CD4-positive, alpha-beta memory T cell (primary cell): Measurements from ENCODE around the gene VWF. TPM values are rescaled to one million over a fixed set of nuclear protein-coding genes. Genes with fewer than 3 reads are reported as not detected.
A peak's percentile ranks its signal among the peaks of the same experiment; 100 is the strongest.

Experiments
- CTCF ChIA-PET: fragments of 350-600 bp; sonication (Branson Sonifier 250); formaldehyde crosslinking; loops from one replicate; lab custom pipeline; 2021; ENCODE audit warnings: inconsistent platforms; ENCODE audit not compliant: partially characterized antibody; lab: Charles Lee
- POLR2A ChIA-PET: fragments of 350-600 bp; sonication (Branson Sonifier 250); formaldehyde crosslinking; loops from one replicate; lab custom pipeline; 2021; ENCODE audit not compliant: partially characterized antibody; lab: Charles Lee
- DNase-seq, 5 donors: peaks; one replicate each; pipeline versions ENCODE4 v3.0.0 to v3.0.0-alpha.2; 2020 to 2022; ENCODE audit warnings: mixed read lengths in 1 of 5
- H3K27ac ChIP-seq: one replicate; pipeline ENCODE4 v1.7.0; 2013; ENCODE audit warnings: low read depth, low read length
- H3K27me3 ChIP-seq: 2 replicates; pipeline ENCODE4 v1.7.0; 2013; ENCODE audit warnings: mild to moderate bottlenecking, low read length, moderate library complexity; ENCODE audit not compliant: insufficient read depth
- H3K36me3 ChIP-seq: 2 replicates; pipeline ENCODE4 v1.7.0; 2013; ENCODE audit warnings: mild to moderate bottlenecking, low read length, moderate library complexity; ENCODE audit not compliant: insufficient read depth
- H3K4me1 ChIP-seq: 2 replicates; pipeline ENCODE4 v1.7.0; 2013; ENCODE audit warnings: mild to moderate bottlenecking, low read length, moderate library complexity; ENCODE audit not compliant: insufficient read depth
- H3K4me3 ChIP-seq, 2 donors: one replicate each; pipeline ENCODE4 v1.7.0; 2013; ENCODE audit warnings: low read length in 2 of 2, mild to moderate bottlenecking in 1 of 2
- H3K9me3 ChIP-seq, 2 donors: one replicate each; pipeline ENCODE4 v1.7.0; 2013; ENCODE audit warnings: low read length in 2 of 2, control low read depth in 1 of 2; ENCODE audit not compliant: control insufficient read depth in 1 of 2
- H3K27ac Mint-ChIP-seq, 7 donors: one replicate each; pipeline ENCODE4 v1.8.0; 2020 to 2021; ENCODE audit warnings: mixed read lengths in 7 of 7, mild to moderate bottlenecking in 6 of 7, inconsistent platforms in 3 of 7, moderate library complexity in 3 of 7
- H3K27me3 Mint-ChIP-seq, 2 donors: one replicate each; pipeline ENCODE4 v1.8.0; 2020 to 2021; ENCODE audit warnings: mixed read lengths in 2 of 2
- H3K36me3 Mint-ChIP-seq, 2 donors: one replicate each; pipeline ENCODE4 v1.8.0; 2020 to 2021; ENCODE audit warnings: mixed read lengths in 2 of 2, inconsistent platforms in 1 of 2, mild to moderate bottlenecking in 1 of 2
- H3K4me1 Mint-ChIP-seq, 4 donors: one replicate each; pipeline ENCODE4 v1.8.0; 2020 to 2021; ENCODE audit warnings: mixed read lengths in 4 of 4, mild to moderate bottlenecking in 1 of 4
- H3K4me3 Mint-ChIP-seq, 8 donors: one replicate each; pipeline ENCODE4 v1.8.0; 2020 to 2021; ENCODE audit warnings: mixed read lengths in 8 of 8, mild to moderate bottlenecking in 7 of 8, moderate library complexity in 6 of 8, inconsistent platforms in 3 of 8
- H3K9me3 Mint-ChIP-seq, 8 donors: one replicate each; pipeline ENCODE4 v1.8.0; 2020 to 2021; ENCODE audit warnings: mixed read lengths in 8 of 8, mild to moderate bottlenecking in 5 of 8, inconsistent platforms in 3 of 8, moderate library complexity in 1 of 8
- intact Hi-C: fragments of 100-400 bp; cut with micrococcal nuclease; formaldehyde crosslinking; loops from one replicate; pipeline ENCODE4 v1.15.1; 2023
- polyA plus RNA-seq, 2 donors: library from polyadenylated mRNA; unstranded; fragments of 300-500 nt; fragmentation: Illumina TruSeq; gene quantifications; one replicate each; pipeline ENCODE4 v1.2.3, GENCODE V29; 2021
- total RNA-seq, 2 experiments: library from RNA; stranded (reverse); gene quantifications; one replicate each; pipeline ENCODE4 v1.2.3, GENCODE V29; 2021

The VWF gene
- total and polyA plus RNA-seq, 4 experiments from 2014 or later: 0.03 to 0.17 (median 0.15) TPM; not detected in 1

DNA sequence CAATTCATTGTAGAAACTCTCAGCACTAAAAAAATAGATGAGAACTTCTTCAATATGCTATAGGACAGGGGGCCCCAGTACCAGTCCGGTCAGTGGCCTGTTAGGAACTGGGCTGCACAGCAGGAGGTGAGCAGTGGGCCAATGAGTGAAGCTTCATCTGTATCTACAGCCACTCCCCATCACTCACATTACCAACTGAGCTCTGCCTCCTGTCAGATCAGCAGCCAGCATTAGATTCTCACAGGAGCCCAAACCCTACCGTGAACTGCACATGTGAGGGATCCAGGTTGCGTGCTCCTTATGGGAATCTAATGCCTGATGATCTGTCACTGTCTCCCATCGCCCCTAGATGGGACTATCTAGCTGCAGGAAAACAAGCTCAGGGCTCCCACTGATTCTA lies 163.7 kb downstream of the VWF start:
- Histone ChIP-seq H3K4me1 (no peaks in the 10 kb centered on the region), H3K9me3 (no peaks in the 10 kb centered on the region), H3K4me3 (no peak overlapping the region), H3K27me3 (no peaks in the 10 kb centered on the region), H3K36me3 (no peaks in the 10 kb centered on the region), H3K27ac (no peak overlapping the region)
- Mint-ChIP-seq H3K36me3 (no peaks in the 10 kb centered on the region), H3K9me3 (peaks cover 0 to 4% (median under 1%) of the 10 kb centered on the region in 8 donors), H3K27ac (no peak overlapping the region), H3K4me3 (no peak overlapping the region), H3K27me3 (peaks cover 9 to 13% of the 10 kb centered on the region in 2 donors), H3K4me1 (peaks cover 0 to 4% (median 0%) of the 10 kb centered on the region in 4 donors)
- DNase-seq: no peak
- ChIA-PET POLR2A (no interaction called here), CTCF (no interaction called here)
- intact Hi-C loops: no loop called here

DNA sequence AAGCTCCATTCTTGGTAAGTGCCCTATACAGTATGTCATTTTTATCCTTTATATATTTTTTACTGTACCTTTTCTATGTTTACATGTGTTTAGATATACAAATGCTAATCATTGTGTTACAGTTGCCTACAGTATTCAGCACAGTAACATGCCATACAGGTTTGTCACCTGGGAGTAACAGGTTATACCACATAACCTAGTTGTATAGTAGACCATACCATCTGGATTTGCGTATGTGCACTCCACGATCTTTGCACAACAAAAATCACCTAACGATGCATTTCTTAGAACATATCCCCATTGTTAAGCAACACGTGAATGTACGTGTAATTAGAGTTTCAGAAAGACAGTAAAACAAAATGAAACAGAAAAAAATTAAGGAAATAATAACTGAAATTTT lies 167.5 kb downstream of the VWF start:
- Histone ChIP-seq H3K36me3 (no peaks in the 10 kb centered on the region), H3K4me3 (no peak overlapping the region), H3K4me1 (no peaks in the 10 kb centered on the region), H3K27me3 (no peaks in the 10 kb centered on the region), H3K27ac (no peak overlapping the region), H3K9me3 (no peaks in the 10 kb centered on the region)
- Mint-ChIP-seq H3K9me3 (peaks cover 0 to 4% (median 3%) of the 10 kb centered on the region in 8 donors), H3K27ac (no peak overlapping the region), H3K4me3 (no peak overlapping the region), H3K4me1 (no peaks in the 10 kb centered on the region), H3K36me3 (no peaks in the 10 kb centered on the region), H3K27me3 (peaks cover 27% of the 10 kb centered on the region in 2 donors)
- ChIA-PET POLR2A (no interaction called here), CTCF (interaction anchor here (1.3 kb wide), 2 partner anchors 9 to 31 kb away, joined by 3 to 5 read pairs; no protein-coding TSS in a partner anchor)
- intact Hi-C loops: no loop called here
- no peak for DNase-seq

DNA sequence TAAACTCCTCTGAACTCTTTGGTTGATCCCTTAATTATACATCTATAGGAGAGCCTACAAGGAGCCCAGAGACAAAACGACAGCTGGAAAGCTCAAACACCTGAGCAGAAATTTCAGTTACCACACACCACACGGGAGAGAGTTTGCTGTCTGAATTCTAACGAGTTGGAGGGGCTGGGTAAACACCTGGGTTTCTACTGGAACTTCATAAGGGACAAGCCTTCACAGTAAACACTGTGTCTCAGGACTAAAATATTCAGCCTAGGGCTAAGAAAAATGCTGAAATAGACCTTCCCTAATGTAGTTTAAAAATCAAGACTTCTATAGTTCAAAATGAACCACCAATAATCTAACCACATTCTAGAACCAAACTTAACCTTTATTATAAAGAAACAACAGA lies 169.8 kb downstream of the VWF start:
- no peak overlapping the region for H3K27ac ChIP-seq
- Mint-ChIP-seq H3K4me1 (no peaks in the 10 kb centered on the region), H3K27ac (no peak overlapping the region), H3K9me3 (peaks cover 0 to 4% (median 3%) of the 10 kb centered on the region in 8 donors), H3K4me3 (no peak overlapping the region), H3K36me3 (no peaks in the 10 kb centered on the region), H3K27me3 (peaks cover 40% of the 10 kb centered on the region in 2 donors)
- H3K4me1 ChIP-seq: no peaks in the 10 kb centered on the region
- H3K4me3 ChIP-seq: no peak overlapping the region
- POLR2A ChIA-PET: no interaction called here
- H3K36me3 ChIP-seq: no peaks in the 10 kb centered on the region
- no peaks in the 10 kb centered on the region for H3K27me3 ChIP-seq
- CTCF ChIA-PET: interaction anchor here (1.6 kb wide), 1 partner anchor 9 kb away, joined by 6 read pairs; no protein-coding TSS in a partner anchor
- DNase-seq: no peak
- H3K9me3 ChIP-seq: no peaks in the 10 kb centered on the region
- intact Hi-C loops: no loop called here

DNA sequence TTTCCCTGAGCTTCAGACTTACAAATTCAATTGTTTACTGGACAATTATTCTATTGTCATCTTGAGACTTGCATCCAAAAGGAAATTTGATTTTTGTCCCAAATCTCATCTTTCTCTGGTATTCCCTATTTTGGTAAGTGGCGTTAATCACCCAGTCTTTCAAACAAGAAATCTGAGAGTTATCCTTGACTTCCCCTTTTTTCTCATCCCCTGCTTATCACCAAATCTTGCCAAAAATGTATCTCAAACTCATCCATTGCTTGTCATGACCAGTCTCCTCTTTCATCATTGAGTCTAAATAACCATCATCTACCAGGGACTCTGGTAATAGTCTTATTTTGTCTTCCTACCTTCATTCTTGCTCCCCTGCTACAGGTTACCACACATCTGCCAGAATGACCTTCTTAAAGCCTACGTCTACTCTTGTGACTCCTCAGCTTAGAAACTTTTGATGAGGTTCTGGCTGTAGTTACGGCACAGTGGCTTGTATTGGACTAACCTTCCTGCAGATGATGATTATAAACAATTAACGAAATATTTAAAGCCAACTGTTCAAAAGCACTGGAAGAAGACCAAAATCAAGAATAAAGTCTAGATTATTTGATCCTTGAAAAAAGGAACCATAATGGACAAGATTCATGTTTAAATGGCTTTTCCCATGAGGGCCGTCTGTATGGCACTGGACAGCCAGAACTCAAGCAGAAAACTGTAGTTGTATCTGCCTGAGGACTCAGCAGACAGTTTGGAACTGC lies 170.5 kb downstream of the VWF start:
- Mint-ChIP-seq H3K27me3 (peaks cover 44 to 47% of the 10 kb centered on the region in 2 donors), H3K36me3 (no peaks in the 10 kb centered on the region), H3K4me3 (no peak overlapping the region), H3K9me3 (peaks cover 0 to 4% (median 3%) of the 10 kb centered on the region in 8 donors), H3K27ac (no peak overlapping the region), H3K4me1 (no peaks in the 10 kb centered on the region)
- Histone ChIP-seq H3K27ac (no peak overlapping the region), H3K36me3 (no peaks in the 10 kb centered on the region), H3K27me3 (no peaks in the 10 kb centered on the region), H3K4me1 (no peaks in the 10 kb centered on the region), H3K4me3 (no peak overlapping the region), H3K9me3 (no peaks in the 10 kb centered on the region)
- intact Hi-C loops: no loop called here
- POLR2A ChIA-PET: no interaction called here
- CTCF ChIA-PET: interaction anchor here (1.6 kb wide), 1 partner anchor 10 kb away, joined by 6 read pairs; no protein-coding TSS in a partner anchor
- no peak for DNase-seq

DNA sequence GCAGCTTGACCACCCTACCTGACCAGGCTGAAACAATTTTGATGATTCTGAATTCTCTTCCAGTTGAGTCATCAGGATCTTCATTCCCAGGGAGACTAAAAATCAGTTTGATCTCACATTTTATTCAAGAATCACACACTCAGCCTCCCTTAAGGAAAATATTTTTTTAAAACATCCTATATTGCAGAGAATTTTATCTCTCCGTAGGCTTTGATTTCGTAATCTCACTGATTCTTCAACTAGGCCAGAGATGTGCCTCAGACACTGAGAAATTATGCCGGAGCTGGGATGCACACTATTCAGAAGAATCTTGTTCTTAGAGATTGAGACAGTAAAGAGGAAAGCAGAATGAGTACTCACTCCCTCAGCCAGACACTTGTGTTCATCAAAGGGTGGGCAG lies 172.4 kb downstream of the VWF start:
- CTCF ChIA-PET: no interaction called here

DNA sequence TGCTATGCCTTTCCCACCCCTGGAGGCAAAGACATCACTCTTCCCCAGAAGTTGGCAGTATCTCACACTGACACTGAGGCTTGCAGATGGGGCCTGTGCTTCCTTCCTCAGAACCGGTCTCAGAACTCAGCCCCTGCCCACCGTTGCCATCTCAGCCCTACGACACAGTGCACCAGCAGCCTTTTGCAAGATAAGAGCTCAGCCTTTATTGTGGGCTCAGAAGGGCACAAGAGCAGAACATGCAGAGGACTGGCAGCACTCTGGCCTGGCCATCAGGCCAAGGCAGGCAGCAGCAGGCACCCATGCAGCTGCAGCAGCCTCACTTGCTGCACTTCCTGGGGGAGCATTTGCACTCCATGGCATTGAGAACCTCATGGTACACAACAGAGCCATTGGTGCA lies 175.8 kb downstream of the VWF start:
- peaks cover 5% of the 10 kb centered on the region for H3K27me3 ChIP-seq
- intact Hi-C loops: no loop called here
- no peaks in the 10 kb centered on the region for H3K4me1 ChIP-seq
- DNase-seq: no peak
- Mint-ChIP-seq H3K4me1 (peaks cover 0 to 7% (median 0%) of the 10 kb centered on the region in 4 donors), H3K27me3 (peaks cover 63 to 71% of the 10 kb centered on the region in 2 donors), H3K27ac (peak overlapping the region in 1 of 7 donors; percentile 78), H3K4me3 (no peak overlapping the region), H3K9me3 (no peaks in the 10 kb centered on the region), H3K36me3 (no peaks in the 10 kb centered on the region)
- H3K36me3 ChIP-seq: no peaks in the 10 kb centered on the region
- H3K9me3 ChIP-seq: no peaks in the 10 kb centered on the region
- no peak overlapping the region for H3K4me3 ChIP-seq
- ChIA-PET CTCF (no interaction called here), POLR2A (no interaction called here)
- no peak overlapping the region for H3K27ac ChIP-seq

More for the DNA sequence above, 172.4 kb downstream of the VWF start:
- H3K4me1 Mint-ChIP-seq: no peaks in the 10 kb centered on the region
- no peak for DNase-seq
- no peak overlapping the region for H3K27ac Mint-ChIP-seq
- H3K9me3 Mint-ChIP-seq: peaks cover 0 to 4% (median under 1%) of the 10 kb centered on the region in 8 donors
- Histone ChIP-seq H3K4me1 (no peaks in the 10 kb centered on the region), H3K36me3 (no peaks in the 10 kb centered on the region), H3K4me3 (no peak overlapping the region), H3K27ac (no peak overlapping the region), H3K9me3 (no peaks in the 10 kb centered on the region), H3K27me3 (no peaks in the 10 kb centered on the region)
- intact Hi-C loops: no loop called here
- H3K27me3 Mint-ChIP-seq: peaks cover 47 to 53% of the 10 kb centered on the region in 2 donors
- POLR2A ChIA-PET: no interaction called here
- H3K4me3 Mint-ChIP-seq: no peak overlapping the region
- H3K36me3 Mint-ChIP-seq: no peaks in the 10 kb centered on the region

DNA sequence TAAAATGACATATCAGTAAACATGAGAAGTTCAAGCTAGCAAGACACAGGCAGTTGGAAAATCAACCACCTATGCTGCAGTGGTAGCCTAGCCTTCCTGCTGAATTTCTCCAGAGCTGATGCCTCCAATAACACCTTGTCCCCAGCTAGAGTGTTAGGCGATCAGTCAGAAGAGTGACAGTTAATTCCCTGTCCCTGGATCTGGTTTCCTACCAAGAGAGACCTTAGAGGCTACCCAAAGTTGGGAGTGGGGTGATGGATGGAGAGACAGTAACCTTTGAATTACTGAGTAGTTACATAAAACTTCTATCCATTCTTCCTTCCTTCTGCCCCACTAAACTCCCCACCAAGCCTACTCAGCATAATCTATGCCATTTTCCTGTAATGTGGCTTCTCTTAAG lies 177.5 kb downstream of the VWF start:
- H3K9me3 Mint-ChIP-seq: no peaks in the 10 kb centered on the region
- POLR2A ChIA-PET: no interaction called here
- Histone ChIP-seq H3K9me3 (no peaks in the 10 kb centered on the region), H3K36me3 (no peaks in the 10 kb centered on the region), H3K4me3 (no peak overlapping the region), H3K27ac (no peak overlapping the region), H3K4me1 (no peaks in the 10 kb centered on the region), H3K27me3 (peaks cover 5% of the 10 kb centered on the region)
- no peaks in the 10 kb centered on the region for H3K36me3 Mint-ChIP-seq
- no peak overlapping the region for H3K4me3 Mint-ChIP-seq
- DNase-seq: no peak
- no peak overlapping the region for H3K27ac Mint-ChIP-seq
- peaks cover 0 to 7% (median 0%) of the 10 kb centered on the region in 4 donors for H3K4me1 Mint-ChIP-seq
- CTCF ChIA-PET: interaction anchor here (1.3 kb wide), 1 partner anchor 41 kb away, joined by 4 read pairs; no protein-coding TSS in a partner anchor
- intact Hi-C loops: no loop called here
- peaks cover 54 to 74% of the 10 kb centered on the region in 2 donors for H3K27me3 Mint-ChIP-seq
